ENCODE data around the gene SRRM2.
"Not testable (repeated sequence)": the region's sequence is repeated elsewhere in the genome, so short reads cannot be mapped to it uniquely, and the experiment has no call there.

The SRRM2 gene

DNA sequence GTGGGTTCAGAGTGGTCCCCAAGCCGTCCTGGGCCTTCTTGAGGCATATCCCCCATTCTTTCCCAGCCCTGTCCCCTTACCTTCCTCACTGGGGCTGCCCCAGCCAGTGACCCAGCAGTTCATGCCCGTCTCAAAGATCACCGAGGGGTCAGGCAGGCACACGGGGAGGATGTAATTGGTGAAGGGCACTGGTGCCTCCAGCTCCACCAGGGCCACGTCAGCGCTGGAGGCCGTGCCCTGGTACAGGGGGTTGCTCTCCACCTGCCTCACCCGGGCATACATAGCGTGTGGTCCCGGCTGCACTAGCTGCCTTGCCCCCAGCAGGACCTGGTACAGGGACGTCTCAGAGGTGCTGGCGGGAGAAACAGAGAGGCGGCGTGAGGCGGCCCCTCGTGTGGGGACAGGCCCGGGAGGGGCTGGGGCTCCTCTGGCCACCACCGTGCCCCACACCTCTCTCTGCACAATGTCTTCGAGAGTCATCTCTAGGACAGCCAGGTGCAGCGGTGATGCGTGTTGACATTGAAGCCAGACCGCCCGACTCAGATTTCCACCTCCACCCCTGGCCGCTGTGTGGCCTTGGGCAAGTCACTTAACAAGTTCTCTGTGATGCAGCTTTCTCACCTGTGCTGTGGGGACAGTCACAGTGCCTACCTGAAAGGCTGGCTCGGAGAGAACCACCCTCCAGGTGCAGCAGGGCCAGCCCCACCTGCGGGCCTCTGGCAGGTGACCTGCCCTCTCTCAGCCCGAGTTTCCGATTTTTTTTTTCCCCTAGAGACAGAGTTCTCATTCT lies 38.3 kb upstream of the SRRM2 start:
- DNase-seq (ENCODE audit: low read depth in 2 of 3, low spot score in 1 of 3) = no peak

DNA sequence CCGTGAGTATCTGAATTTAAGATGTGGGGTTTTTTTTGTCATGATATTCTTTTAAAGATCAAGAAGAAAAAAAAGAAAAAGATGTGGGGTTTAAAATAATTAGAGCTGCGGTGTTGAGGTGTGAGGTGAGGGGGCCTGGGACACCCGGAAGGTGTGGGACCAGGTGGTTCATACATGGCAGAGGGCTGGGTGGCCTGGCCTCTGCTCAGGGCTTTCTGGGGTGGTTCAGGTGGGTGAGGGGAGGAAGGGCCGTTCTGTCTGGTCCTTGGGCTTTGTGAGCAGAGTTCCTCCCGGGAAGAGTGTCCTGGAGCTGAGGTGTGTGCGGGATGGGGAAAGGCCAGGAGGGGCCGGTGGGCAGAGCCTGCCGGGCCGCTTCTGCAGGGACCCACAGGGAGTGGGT lies 37.4 kb upstream of the SRRM2 start:
- no peak for DNase-seq (ENCODE audit: low read depth in 2 of 3, low spot score in 1 of 3)

DNA sequence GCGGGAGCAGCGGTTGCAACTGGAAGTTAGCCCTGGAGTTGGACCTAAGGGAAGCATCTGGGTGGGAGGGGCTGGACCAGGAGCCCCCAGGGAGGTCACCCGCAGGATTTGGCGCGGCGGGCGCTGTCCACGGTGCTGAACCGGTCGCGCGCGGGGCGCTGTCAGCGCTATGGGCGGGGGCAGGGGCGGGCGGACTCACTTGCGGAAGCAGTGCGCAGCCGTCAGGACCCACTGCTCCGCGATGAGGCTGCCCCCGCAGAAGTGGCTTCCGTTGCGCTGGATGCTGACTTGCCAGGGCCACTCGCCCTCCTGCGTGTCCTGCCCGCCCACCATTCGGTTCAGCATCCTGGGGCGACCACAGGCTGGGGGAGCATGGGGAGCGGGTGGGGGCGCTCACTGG lies 36.9 kb upstream of the SRRM2 start:
- DNase-seq (ENCODE audit: low read depth in 2 of 3, low spot score in 1 of 3) = peak; percentile 59 to 68 (median 62)

DNA sequence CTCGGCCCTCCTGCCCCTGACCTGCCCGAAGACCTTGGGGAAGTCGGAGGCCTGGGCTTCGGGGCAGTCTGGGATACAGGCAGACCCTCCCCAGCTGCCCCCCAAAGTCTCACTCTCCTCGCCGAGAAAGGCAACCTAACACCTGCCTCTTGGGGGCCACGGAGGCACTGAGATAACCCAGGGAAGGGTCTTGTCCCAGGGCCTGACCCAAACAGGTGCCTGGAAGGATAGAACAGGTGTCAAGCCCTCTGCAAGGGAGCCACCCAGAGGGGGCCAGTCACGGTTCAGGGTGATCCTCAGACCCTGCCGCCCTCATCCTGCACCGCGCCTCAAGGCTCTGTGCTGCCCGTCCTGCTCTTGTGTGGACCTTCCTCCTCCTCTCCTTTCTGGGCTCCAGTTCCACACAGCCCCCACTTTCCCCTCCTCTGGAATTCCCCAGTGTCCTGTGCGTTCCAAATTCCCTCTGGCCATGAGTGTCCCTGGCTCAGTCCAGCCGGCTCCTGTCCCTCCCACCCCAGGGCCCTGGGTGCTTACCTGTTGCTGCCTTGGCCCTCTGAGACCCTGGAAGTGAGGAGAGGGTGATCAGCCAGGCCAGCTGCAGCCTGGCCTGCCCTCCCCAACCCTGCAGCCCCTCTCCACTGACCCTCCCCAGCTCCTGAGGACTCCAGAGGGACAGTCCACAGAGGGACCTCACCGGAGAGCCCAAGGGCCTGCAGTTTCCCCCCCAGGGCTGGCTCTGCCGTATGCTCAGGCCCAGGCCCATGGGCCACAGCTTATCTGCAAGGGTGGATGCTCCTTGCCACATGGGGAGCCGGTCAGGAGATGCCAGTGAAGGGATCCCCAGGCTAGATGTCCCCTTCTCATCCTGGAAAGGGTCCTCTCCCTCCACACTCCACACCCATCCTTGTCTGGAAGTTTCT lies 36.2 kb upstream of the SRRM2 start:
- no peak for DNase-seq (ENCODE audit: low read depth in 2 of 3, low spot score in 1 of 3)

DNA sequence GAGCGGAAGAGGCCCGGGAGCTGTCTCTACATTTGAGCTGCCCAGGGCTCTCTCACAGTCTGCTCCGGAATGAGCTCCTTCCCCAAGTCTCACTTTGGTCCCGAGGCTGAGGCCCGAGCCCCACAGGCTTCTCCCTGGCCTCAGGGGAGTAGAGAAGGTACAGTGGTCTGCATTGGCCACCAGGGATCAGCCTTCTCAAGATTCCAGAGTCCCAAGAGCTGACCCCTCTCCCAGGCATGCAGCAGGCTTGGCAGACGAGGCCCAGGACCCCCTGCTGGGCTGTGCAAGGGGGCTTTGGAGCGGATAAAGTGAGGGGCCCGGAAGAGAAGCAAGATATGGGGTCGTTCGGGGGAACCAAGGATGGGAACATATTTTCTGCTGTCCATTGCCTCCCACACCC lies 35.5 kb upstream of the SRRM2 start:
- DNase-seq (ENCODE audit: low read depth in 2 of 3, low spot score in 1 of 3) = no peak

DNA sequence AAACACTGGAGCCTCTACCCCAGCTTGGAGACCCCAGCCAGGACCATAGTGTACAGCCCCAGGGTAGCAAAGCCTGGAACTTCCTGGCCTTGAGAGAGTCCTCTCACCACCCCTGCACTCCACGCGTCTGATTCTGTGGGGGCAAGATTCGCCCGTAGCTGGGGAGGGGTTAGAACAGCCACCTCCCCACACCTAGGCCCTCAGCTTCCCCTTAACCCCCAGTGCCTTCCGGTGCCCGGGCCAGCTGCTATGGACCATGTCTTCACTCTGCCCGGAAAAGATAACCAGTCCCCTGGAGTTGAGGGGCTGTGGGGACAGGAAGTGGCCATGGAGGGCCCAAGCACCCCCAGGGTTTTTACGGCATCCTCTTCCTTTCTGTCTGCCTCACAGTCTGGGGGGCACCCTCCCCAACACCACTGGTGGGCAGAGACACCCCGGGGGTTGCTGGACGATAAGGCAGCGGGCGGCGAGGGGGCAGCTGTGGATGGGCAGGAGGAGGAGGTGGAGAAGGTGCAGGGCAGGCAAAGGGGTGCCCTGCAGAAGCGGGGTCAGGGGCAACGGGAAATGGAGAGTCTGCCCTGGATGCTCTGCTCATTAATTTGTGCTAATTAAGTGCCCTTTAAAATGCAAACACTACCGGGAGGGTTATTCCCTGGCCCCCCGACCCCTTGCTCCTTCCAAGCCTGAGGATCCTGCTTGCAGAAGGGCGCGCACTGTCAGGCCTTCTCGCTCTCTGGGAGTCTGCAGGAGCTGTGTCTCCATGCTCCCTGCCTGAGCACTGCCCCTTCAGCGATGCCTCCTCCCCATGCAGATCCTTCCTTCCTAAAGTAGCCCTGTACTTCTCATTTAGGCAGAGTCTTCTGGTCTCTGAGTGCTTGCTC lies 34.8 kb upstream of the SRRM2 start:
- DNase-seq (ENCODE audit: low read depth in 2 of 3, low spot score in 1 of 3) = no peak

DNA sequence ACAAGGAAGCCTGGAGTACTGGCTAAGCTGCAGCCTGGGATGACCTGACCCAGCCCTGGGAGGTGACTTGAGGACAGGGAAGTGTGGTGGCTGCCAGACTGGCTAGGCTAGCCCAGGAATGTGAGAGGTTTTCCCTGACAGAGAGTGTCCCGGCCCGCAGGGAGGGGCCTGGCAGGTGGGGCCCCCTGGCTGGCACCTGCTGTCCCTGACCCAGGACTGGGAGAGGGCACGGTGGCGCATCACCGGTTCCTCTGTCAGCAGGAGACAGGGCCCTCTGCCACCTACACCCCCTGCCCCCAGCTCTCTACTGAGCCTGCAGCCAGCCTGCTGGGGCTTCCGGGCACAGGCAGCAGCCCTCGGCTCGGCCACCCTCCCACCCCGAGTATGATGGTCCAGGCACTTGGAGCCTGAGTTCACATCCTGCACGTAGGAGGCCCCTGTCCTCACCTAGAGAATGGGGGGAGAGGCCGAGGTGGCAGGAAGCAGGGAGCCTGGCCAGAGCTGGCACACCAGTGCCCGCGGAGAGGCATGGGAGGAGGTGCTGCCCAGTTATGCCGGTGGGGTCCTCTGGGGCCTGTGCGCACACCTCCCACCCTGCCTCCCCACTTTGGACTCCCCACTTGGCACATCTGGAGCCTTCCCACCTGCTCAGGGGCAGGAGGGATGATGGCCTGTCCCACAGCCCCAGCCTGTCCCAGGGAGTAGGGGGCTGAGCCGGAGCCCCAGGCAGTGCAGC lies 32.9 kb upstream of the SRRM2 start:
- DNase-seq (ENCODE audit: low read depth in 2 of 3, low spot score in 1 of 3) = no peak

DNA sequence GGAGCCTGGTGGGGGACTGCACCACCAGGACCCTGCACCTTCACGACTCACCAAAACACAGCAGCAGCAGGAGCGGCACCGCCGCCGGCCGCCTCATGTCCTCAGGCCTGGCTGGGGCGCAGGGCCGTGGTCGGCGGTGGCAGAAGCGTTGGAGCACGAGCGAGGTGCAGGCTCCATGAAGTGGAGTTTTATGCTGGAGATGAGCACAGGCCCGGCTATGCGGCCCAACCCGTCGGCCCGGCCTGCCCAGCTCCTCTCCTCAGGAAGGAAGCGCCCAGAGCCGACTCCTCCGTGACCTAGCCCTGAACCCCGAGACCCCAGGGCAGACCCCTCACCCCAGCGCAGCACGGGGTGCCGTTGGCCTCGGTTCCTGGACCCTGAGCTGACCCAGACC lies 32.4 kb upstream of the SRRM2 start, which contains the start of gene PRSS27:
PRSS27 (minus strand) TSS at position 161 of the 394 bp plus-strand sequence; CDS start at position 97, 64 bp downstream.
- DNase-seq (ENCODE audit: low read depth in 2 of 3, low spot score in 1 of 3) = no peak

DNA sequence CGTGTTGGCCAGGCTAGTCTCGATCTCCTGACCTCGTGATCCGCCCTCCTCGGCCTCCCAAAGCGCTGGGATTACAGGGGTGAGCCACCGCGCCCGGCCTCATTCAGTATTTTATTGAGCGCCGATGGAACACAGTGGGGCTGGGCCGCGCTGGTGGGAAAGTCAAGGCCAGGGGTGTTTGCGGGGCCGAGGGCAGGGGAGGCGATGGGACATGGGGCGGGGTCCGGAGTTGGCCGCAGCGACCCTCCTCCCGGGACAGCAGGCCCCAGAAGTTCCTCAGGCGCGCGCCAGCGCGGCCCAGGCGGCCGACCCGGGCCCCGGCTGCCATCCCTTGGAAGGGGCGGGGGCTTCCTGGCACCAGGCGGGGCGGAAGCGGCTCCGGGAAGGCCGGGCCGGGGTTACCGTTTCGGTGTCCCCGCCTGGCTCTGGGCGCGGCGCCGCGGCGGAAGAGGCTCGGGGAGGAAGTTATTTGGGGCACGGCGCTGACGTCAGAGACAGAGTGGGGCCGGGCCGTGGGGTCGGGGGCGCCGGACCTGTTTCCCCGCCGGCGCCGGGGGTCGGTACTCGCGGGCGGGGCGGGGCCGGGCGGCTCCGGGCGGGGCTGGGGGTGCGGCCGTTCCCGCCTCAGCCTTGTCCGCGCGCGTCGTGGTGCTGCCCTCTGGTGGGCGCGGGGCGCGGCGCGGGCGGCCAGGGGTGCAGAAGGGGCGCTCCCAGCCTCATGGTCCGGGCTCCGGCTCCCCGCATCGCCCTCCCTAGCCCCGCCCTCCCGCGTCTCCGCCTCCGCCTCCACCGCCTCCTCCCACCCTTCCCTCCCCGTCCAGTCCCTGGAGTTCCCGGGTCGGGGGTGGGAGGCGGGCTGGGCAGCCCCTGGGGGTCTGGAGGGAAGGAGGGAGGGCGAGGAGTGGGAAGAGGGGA lies 31.5 kb upstream of the SRRM2 start:
- peak; percentile 78 to 88 (median 85) for DNase-seq (ENCODE audit: low read depth in 2 of 3, low spot score in 1 of 3)

DNA sequence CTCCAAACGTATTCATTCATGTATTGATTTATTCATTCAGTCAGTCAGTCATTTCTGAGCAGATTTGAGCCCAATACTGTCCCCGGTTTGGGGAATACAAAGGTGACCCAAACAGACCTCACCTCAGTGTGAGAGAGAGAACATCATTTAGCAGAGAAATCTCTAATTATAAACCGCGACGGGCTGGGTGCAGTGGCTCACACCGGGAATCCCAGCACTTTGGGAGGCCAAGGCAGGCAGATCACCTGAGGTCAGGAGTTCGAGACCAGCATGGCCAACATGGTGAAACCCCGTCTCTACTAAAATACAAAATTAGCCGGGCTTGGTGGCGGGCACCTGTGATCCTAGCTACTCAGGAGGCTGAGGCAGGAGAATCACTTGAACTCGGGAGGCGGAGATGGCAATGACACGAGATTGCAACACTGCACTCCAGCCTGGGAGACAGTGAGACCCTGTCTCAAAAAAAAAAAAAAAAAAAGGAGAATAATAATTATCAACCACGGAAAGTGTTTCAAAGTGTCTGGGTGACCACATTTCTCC lies 30.7 kb upstream of the SRRM2 start:
- DNase-seq (ENCODE audit: low read depth in 2 of 3, low spot score in 1 of 3) = not testable (repeated sequence)

DNA sequence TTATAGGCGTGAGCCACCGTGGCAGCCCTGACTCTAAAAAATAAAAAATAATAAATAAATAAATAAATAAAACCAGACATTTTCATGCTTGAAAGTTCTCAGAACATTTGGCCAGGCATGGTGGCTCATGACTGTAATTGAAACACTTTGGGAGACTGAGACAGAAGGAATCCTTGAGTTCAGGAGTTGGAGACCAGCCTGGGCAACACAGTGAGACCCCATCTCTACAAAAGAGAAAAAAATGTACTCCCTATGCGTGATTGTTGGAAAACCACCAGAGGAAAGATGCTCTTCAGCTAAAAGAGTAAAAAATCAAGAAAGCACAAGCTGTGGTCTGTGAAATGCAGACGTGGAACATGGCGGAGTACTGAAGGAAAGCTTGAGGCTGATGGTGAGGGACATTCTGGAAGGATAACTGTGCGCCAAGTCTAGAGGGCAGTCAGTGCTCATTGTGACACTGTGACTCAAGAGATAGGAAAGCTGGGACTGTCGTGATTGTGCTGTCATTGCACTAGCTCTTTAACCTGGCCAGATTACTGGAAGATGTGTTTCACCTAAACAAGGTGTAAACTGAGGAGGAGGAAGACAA lies 28.3 kb upstream of the SRRM2 start:
- DNase-seq (ENCODE audit: low read depth in 2 of 3, low spot score in 1 of 3) = no peak

DNA sequence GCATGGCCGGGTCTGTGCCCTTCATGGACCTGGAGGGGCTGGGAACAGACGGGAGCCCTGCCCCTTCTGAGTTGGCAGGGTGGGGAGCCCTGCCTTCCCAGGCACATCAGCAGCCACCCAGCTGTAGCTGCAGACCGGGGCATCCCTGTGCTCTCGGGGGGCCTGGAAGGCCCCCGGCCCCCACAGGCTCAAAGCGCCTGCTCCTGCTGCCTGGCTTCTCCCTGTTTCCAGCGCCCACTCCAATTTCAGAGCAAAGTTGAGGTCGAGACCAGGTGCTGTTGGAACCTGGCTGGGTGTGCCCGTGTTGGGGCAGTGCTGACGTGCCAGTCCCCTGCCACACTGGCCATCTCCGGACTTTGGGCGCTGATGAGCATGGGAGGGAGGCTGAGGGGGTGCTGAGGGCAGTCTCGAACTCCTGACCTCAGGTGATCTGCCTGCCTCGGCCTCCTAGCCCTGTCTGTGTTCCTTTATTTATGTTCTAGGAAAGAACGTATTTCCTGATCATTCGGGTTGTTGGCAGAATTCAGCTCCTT lies 27.6 kb upstream of the SRRM2 start:
- no peak for DNase-seq (ENCODE audit: low read depth in 2 of 3, low spot score in 1 of 3)

DNA sequence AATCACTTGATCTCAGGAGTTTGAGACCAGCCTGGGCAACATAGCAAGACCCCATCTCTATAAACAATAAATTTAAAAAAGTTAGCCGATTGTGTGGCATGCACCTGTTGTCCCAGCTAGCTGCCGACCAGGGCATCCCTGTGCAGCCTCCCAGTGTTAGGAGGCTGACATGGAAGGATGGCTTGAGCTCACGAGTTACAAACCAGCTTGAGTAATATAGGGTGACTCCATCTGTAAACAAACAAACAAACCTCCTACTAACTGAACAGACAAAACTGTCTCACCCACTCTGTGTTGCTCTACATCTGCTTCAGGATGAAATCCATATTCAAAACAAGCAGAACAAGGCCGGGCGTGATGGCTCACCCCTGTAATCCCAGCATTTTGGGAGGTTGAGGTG lies 25.5 kb upstream of the SRRM2 start:
- DNase-seq (ENCODE audit: low read depth in 2 of 3, low spot score in 1 of 3) = no peak

DNA sequence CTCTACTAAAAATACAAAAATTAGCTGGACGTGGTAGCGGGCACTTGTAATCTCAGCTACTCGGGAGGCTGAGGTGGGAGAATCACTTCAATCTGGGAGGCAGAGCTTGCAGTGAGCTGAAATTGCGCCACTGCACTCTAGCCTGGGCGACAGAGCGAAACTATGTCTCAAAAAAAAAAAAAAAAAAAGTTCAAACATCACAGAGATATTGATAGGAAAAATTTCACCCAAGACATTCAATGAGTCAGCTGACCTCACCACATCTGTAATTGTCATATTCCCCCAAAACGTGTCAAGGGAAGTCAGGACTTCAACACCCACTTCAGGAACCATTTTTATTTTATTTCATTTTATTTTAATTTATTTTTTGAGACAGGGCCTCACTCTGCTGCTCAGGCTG lies 24.4 kb upstream of the SRRM2 start:
- no peak for DNase-seq (ENCODE audit: low read depth in 2 of 3, low spot score in 1 of 3)

DNA sequence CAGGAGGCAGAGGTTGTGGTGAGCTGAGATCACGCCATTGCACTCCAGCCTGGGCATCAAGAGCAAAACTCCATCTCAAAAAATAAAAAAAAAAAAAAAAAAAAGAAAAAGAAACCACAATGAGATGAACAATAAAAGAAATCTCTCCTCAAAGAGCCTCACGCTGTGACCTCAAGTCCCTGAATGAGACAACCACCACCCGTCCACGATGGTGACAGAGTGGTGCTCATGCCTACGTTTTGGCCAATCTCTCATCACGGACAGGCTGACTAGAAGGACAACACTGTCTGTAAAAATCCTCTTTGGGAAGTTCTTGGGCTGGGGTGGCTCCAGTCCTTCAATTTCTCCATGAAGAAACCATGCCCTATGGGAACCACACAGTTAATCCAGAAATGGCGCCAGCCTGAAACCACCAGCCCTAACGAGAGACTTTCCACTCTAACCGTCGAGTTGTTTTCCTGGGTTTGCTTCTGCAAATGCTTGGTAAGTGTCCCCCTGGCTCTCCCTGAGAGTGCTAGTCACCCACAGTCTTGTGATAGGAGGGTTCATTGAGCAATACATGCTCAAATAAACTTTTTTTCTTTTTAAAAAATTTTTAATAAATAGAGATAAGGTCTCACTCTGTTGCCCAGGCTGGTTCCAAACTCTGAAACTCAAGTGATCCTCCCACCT lies 17.5 kb upstream of the SRRM2 start:
- no peak for DNase-seq (ENCODE audit: low read depth in 2 of 3, low spot score in 1 of 3)

DNA sequence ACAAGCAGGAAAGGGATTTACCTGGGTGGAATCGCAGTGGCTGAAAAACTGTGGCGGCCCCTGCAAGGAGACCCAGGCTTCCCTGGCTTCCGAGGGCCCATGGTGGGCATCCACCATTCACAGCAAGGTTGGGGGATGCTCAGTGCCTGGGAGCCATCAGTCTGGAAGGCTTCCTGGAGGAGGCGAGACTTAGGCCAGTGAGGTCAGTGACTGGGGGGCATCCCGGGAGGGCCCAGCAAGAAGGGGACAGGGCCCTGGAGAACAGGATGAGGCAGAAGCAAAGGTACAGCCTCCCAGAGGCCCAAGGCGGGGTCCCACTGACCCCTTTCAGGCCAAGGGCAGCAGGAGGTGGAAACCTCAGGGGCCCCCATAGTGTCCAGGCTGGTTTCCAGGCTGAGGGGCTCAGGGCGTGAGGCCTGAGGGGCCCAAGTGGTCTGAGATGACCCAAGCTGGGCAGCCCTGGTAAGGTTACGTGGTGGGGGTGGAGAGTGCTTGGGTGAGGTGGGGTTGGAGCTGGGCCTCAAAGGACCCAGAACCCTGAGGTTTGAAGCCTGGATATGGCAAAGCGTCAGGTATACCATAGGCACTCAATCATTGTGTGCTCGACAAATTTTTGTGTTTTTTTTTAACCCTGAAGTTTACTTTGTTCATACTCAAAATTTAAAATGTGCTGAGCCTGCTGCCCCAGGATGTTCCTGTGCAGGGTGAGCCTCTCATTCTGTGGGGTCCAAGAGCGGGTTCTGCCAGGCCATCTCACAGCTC lies 15.8 kb upstream of the SRRM2 start:
- DNase-seq (ENCODE audit: low read depth in 2 of 3, low spot score in 1 of 3) = no peak

DNA sequence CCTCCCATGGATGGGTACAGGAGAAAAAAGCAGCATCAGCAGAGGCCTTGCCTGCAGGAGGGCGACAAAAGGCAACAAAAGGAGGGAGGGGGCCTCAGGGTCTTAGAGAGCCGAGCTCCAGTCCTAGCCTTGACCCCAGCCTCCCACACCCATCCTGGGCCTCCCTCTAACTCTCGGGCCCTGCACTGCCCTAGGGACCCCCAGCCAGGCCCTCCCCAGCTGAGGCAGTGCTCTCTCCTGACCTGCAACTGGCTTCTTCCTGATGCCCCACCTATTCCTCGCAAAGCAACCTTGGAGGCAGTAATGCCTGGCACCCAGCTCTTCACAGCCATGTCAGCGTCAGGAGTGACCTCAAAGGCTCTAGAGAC lies 15.2 kb upstream of the SRRM2 start:
- no peak for DNase-seq (ENCODE audit: low read depth in 2 of 3, low spot score in 1 of 3)
